HCT116 (cell line): Measurements from ENCODE around the gene TRPC4. TPM values are rescaled to one million over a fixed set of nuclear protein-coding genes. Genes with fewer than 3 reads are reported as not detected.

Experiments
- ATAC-seq: fragments of 200-7000 bp; cut with Tn5 transposase; 2 replicates; pipeline ENCODE4 v1.9.1; 2020; ENCODE audit warnings: mild to moderate bottlenecking, moderate library complexity
- BruUV-seq: library from RNA; stranded (reverse); fragments of 400-500 nt; replicated peaks from 2 replicates; lab custom pipeline; 2021; lab: Mats Ljungman, UMichigan
- CTCF ChIA-PET: fragments of 300-600 bp; sonication (Branson Sonifier 250); formaldehyde crosslinking; loops from one replicate; lab custom pipeline; 2021; ENCODE audit warnings: antibody characterized with exemption; lab: Charles Lee
- POLR2A ChIA-PET: fragments of 300-600, 350-600 bp; sonication (Branson Sonifier 250); formaldehyde crosslinking; loops from one replicate; lab custom pipeline; 2021; ENCODE audit warnings: antibody characterized with exemption; lab: Charles Lee
- RAD21 ChIA-PET, 2 experiments: fragments of 300-600 bp; sonication (Branson Sonifier 250); formaldehyde crosslinking; loops; one replicate each; lab custom pipeline; 2023; ENCODE audit warnings: low total read pairs in 2 of 2; ENCODE audit not compliant: uncharacterized antibody in 2 of 2, unreplicated experiment in 2 of 2, low non-redundant PET in 1 of 2; lab: Charles Lee
- DNase-seq: peaks from one replicate; pipeline ENCODE4 v3.0.0-alpha.2; 2010; ENCODE audit warnings: low read depth, low spot score
- H2AFZ ChIP-seq: fragments of 200-600 bp; shearing (Covaris generic), sonication (generic); 2 replicates; pipeline ENCODE4 v1.6.1; 2017; ENCODE audit warnings: low read depth, mixed run types, mixed read lengths, antibody characterized with exemption, low read length; ENCODE audit not compliant: poor library complexity, severe bottlenecking
- H3K27ac ChIP-seq: 2 replicates; pipeline ENCODE4 v1.5.1; 2012; ENCODE audit warnings: low read depth, low read length
- H3K27me3 ChIP-seq: fragments of 200-600 bp; sonication (generic); 2 replicates; pipeline ENCODE4 v1.6.1; 2016; ENCODE audit warnings: mixed run types, low read length, mixed read lengths; ENCODE audit not compliant: insufficient read depth
- H3K36me3 ChIP-seq, 2 experiments: fragments of 200-500 bp in 1 of 2; fragments of 200-600 bp in 1 of 2; sonication (Bioruptor generic) in 1 of 2; sonication (generic) in 1 of 2; 2 replicates each; pipeline versions ENCODE4 v1.5.1 to v1.6.1; 2014 to 2016; ENCODE audit warnings: low read length in 2 of 2, inconsistent platforms in 1 of 2, mixed read lengths in 1 of 2, mixed run types in 1 of 2; ENCODE audit not compliant: insufficient read depth in 2 of 2, control insufficient read depth in 1 of 2
- H3K4me1 ChIP-seq, 2 experiments: fragments of 200-600 bp in 1 of 2; sonication (generic) in 1 of 2; 2 replicates each; pipeline versions ENCODE4 v1.5.1 to v1.6.1; 2012 to 2017; ENCODE audit warnings: low read length in 2 of 2, inconsistent platforms in 1 of 2, mild to moderate bottlenecking in 1 of 2, mixed read lengths in 1 of 2, mixed run types in 1 of 2, moderate library complexity in 1 of 2; ENCODE audit not compliant: insufficient read depth in 2 of 2, control insufficient read depth in 1 of 2
- H3K4me2 ChIP-seq: fragments of 200-600 bp; sonication (generic); 2 replicates; pipeline ENCODE4 v1.6.1; 2017; ENCODE audit warnings: mixed run types, low read length, mixed read lengths
- H3K4me3 ChIP-seq, 2 experiments: fragments of 200-600 bp in 1 of 2; sonication (generic) in 1 of 2; replicated peaks in 1 of 2; 2 replicates each; pipeline ENCODE4 v1.5.1; 2011 to 2016; ENCODE audit warnings: low read length in 2 of 2, control low read depth in 1 of 2, low read depth in 1 of 2, mild to moderate bottlenecking in 1 of 2, mixed read lengths in 1 of 2, mixed run types in 1 of 2
- H3K79me2 ChIP-seq: fragments of 200-600 bp; sonication (generic); 2 replicates; pipeline ENCODE4 v1.6.1; 2017; ENCODE audit warnings: mild to moderate bottlenecking, mixed run types, low read length, moderate library complexity, mixed read lengths; ENCODE audit not compliant: insufficient read depth
- H3K9ac ChIP-seq: fragments of 200-600 bp; sonication (generic); 2 replicates; pipeline ENCODE4 v1.6.1; 2016; ENCODE audit warnings: low read length, mixed read lengths
- H3K9me2 ChIP-seq: fragments of 200-600 bp; sonication (generic), shearing (Covaris generic); 2 replicates; pipeline ENCODE4 v1.6.1; 2017; ENCODE audit warnings: mixed run types, mild to moderate bottlenecking, moderate library complexity; ENCODE audit not compliant: insufficient read depth
- H3K9me3 ChIP-seq, 2 experiments: fragments of 200-500 bp in 1 of 2; fragments of 200-600 bp in 1 of 2; sonication (Bioruptor generic) in 1 of 2; sonication (generic) in 1 of 2; 2 replicates each; pipeline ENCODE4 v1.6.1; 2014 to 2017; ENCODE audit warnings: low read length in 2 of 2, mixed read lengths in 2 of 2, inconsistent platforms in 1 of 2, low read depth in 1 of 2, mild to moderate bottlenecking in 1 of 2, mixed run types in 1 of 2, moderate library complexity in 1 of 2; ENCODE audit not compliant: control insufficient read depth in 1 of 2, insufficient read depth in 1 of 2
- H4K20me1 ChIP-seq: fragments of 200-600 bp; sonication (generic), shearing (Covaris generic); 2 replicates; pipeline ENCODE4 v1.6.1; 2017; ENCODE audit warnings: mixed run types, mild to moderate bottlenecking, moderate library complexity; ENCODE audit not compliant: insufficient read depth
- EZH2 ChIP-seq: fragments of 200-600 bp; sonication (generic); IDR thresholded peaks from 2 replicates; pipeline ENCODE4 v1.6.1; 2017; ENCODE audit warnings: antibody characterized with exemption, mixed run types
- POLR2AphosphoS5 ChIP-seq: IDR thresholded peaks from 2 replicates; pipeline ENCODE4 v1.6.1; 2011; ENCODE audit warnings: mild to moderate bottlenecking, low read depth, low read length, moderate library complexity
- SIN3A ChIP-seq: IDR thresholded peaks from 2 replicates; pipeline ENCODE4 v1.6.1; 2012; ENCODE audit warnings: low read depth
- ZNF274 ChIP-seq: fragments of 200-500 bp; sonication (Bioruptor generic); IDR thresholded peaks from 2 replicates; pipeline ENCODE4 v1.6.1; 2014; ENCODE audit warnings: mild to moderate bottlenecking, low read depth, low read length, inconsistent platforms
- intact Hi-C: fragments of 100-400 bp; cut with micrococcal nuclease; formaldehyde crosslinking; loops from 2 replicates; pipeline ENCODE4 v1.10.0; 2022
- total RNA-seq: library from RNA; stranded (reverse); gene quantifications from one replicate; pipeline ENCODE4 v1.2.1, GENCODE V29; 2021; ENCODE audit not compliant: unreplicated experiment
- TF ChIP-seq, protein P1 (sequence below): IDR thresholded peaks from 2 replicates; pipeline ENCODE4 v1.6.1; 2012
- TF ChIP-seq, protein P2 (sequence below), 3 experiments: fragments of 200-600 bp in 1 of 3; sonication (generic) in 1 of 3; IDR thresholded peaks in 2 of 3; conservative IDR thresholded peaks in 1 of 3; 2 replicates each; pipeline ENCODE4 v1.5.1; 2012 to 2017; ENCODE audit warnings: low read depth in 2 of 3, low read length in 2 of 3, antibody characterized with exemption in 1 of 3, borderline replicate concordance in 1 of 3, control low read depth in 1 of 3, mild to moderate bottlenecking in 1 of 3, mixed read lengths in 1 of 3, mixed run types in 1 of 3, moderate library complexity in 1 of 3; ENCODE audit not compliant: insufficient read depth in 1 of 3

Gene TRPC4
- total RNA-seq, 1 experiment from 2014 or later: not detected

- POLR2A ChIA-PET: no interaction called here
- no peaks in the 10 kb centered on the region for H3K79me2 ChIP-seq
- H3K36me3 ChIP-seq: no peaks in the 10 kb centered on the region
- no peaks in the 10 kb centered on the region for H3K9me2 ChIP-seq
- no peaks in the 10 kb centered on the region for H3K4me1 ChIP-seq
- DNase-seq (no peak), ATAC-seq (no peak)
- intact Hi-C loops: no loop called here
- H3K27me3 ChIP-seq: no peaks in the 10 kb centered on the region
- no TSS peak for BruUV-seq
- TF ChIP-seq, protein P1, sequence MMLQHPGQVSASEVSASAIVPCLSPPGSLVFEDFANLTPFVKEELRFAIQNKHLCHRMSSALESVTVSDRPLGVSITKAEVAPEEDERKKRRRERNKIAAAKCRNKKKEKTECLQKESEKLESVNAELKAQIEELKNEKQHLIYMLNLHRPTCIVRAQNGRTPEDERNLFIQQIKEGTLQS: no peak
- TF ChIP-seq, protein P2, sequence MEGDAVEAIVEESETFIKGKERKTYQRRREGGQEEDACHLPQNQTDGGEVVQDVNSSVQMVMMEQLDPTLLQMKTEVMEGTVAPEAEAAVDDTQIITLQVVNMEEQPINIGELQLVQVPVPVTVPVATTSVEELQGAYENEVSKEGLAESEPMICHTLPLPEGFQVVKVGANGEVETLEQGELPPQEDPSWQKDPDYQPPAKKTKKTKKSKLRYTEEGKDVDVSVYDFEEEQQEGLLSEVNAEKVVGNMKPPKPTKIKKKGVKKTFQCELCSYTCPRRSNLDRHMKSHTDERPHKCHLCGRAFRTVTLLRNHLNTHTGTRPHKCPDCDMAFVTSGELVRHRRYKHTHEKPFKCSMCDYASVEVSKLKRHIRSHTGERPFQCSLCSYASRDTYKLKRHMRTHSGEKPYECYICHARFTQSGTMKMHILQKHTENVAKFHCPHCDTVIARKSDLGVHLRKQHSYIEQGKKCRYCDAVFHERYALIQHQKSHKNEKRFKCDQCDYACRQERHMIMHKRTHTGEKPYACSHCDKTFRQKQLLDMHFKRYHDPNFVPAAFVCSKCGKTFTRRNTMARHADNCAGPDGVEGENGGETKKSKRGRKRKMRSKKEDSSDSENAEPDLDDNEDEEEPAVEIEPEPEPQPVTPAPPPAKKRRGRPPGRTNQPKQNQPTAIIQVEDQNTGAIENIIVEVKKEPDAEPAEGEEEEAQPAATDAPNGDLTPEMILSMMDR (IDR thresholded peaks at IDR 0.05 in 2 of 3, conservative IDR thresholded peaks at IDR 0.05 in 1 of 3; ENCODE audit: borderline replicate concordance in 1 of 3, insufficient read depth in 1 of 3, low read depth in 2 of 3, low read length in 2 of 3): no peak
- RAD21 ChIA-PET: no interaction called here
- H3K4me3 ChIP-seq: no peak overlapping the region
- no peak overlapping the region for H2AFZ ChIP-seq
- no peaks in the 10 kb centered on the region for H4K20me1 ChIP-seq
- no peak overlapping the region for H3K27ac ChIP-seq
- H3K9me3 ChIP-seq: peaks cover 18 to 19% of the 10 kb centered on the region in 2 experiments; a peak in 2 of 4 replicates
- CTCF ChIA-PET: no interaction called here
- H3K4me2 ChIP-seq: no peak overlapping the region
- no peak overlapping the region for H3K9ac ChIP-seq
Measured at GRCh38 chr13:37914781-37915391, 45.3 kb upstream of the TRPC4 start.

DNA sequence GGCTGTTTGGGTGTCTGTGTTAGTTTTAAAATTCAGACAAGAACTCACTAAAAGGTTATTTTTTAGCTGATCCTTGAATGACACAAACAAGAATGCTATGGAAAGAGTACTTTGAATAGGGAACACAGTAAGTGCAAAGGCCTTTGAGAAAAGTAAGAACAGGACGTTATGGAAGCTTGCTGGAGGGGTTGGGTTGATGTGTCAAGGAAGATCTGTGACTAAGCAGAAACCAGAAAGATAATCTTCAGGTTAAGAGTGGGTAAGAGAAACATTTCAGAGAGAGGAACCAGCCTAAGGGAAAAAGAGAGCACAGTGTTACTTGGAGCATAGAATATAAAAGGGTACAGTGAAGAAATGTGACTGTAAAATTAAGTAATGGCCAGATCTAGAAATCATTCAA lies 41.2 kb upstream of the TRPC4 start:
- no peaks in the 10 kb centered on the region for H3K4me1 ChIP-seq
- H3K27ac ChIP-seq: no peak overlapping the region
- H3K79me2 ChIP-seq: no peaks in the 10 kb centered on the region
- RAD21 ChIA-PET: no interaction called here
- H3K36me3 ChIP-seq: no peaks in the 10 kb centered on the region
- no peak overlapping the region for H3K4me3 ChIP-seq
- intact Hi-C loops: no loop called here
- TF ChIP-seq POLR2AphosphoS5 (no peak), SIN3A (no peak), EZH2 (no peak), ZNF274 (no peak)
- no peak overlapping the region for H3K9ac ChIP-seq
- ATAC-seq: no peak
- BruUV-seq: no TSS peak
- H2AFZ ChIP-seq: no peak overlapping the region
- POLR2A ChIA-PET: no interaction called here
- no peaks in the 10 kb centered on the region for H3K27me3 ChIP-seq
- no peaks in the 10 kb centered on the region for H3K9me2 ChIP-seq
- H3K4me2 ChIP-seq: no peak overlapping the region
- DNase-seq: no peak
- CTCF ChIA-PET: no interaction called here
- H4K20me1 ChIP-seq: no peaks in the 10 kb centered on the region
- H3K9me3 ChIP-seq: peaks cover 11 to 19% of the 10 kb centered on the region in 2 experiments; a peak in 2 of 4 replicates
